ENCODE measurements around the gene FER. TPM values are rescaled to one million over a fixed set of nuclear protein-coding genes. Genes with fewer than 3 reads are reported as not detected.

FER gene
- total and polyA plus RNA-seq, 2 experiments from 2014 or later = 25.9 to 30.7 TPM

GRCh38 chr5:109191153-109191558, 443.5 kb downstream of the FER start:
- DNase-seq (ENCODE audit: low read depth in 1 of 2, low spot score in 1 of 2) = peak in 1 of 2 donors; percentile 70
- no peak for TF ChIP-seq CTCF (IDR thresholded peaks at IDR 0.05; ENCODE audit: low read depth, low read length)
- peaks cover 15% of the 10 kb centered on the region for H3K4me1 ChIP-seq (ENCODE audit: low read depth)
- H3K36me3 ChIP-seq = peaks cover 4% of the 10 kb centered on the region
- H3K4me3 ChIP-seq = no peak overlapping the region
- H3K27ac ChIP-seq = no peak overlapping the region
- no peaks in the 10 kb centered on the region for H3K9me3 ChIP-seq (ENCODE audit: low read depth)
- no peaks in the 10 kb centered on the region for H3K27me3 ChIP-seq

- no peaks in the 10 kb centered on the region for H3K9me3 ChIP-seq (ENCODE audit: low read depth)
- no peak overlapping the region for H3K27ac ChIP-seq
- H3K36me3 ChIP-seq = peaks cover 4% of the 10 kb centered on the region
- H3K4me1 ChIP-seq (ENCODE audit: low read depth) = peaks cover 15% of the 10 kb centered on the region
- H3K4me3 ChIP-seq = no peak overlapping the region
- DNase-seq (ENCODE audit: low read depth in 1 of 2, low spot score in 1 of 2) = no peak
- no peaks in the 10 kb centered on the region for H3K27me3 ChIP-seq
- TF ChIP-seq CTCF (IDR thresholded peaks at IDR 0.05; ENCODE audit: low read depth, low read length) = no peak
Observed at GRCh38 chr5:109192027-109192426, 444.3 kb downstream of the FER start.

DNA sequence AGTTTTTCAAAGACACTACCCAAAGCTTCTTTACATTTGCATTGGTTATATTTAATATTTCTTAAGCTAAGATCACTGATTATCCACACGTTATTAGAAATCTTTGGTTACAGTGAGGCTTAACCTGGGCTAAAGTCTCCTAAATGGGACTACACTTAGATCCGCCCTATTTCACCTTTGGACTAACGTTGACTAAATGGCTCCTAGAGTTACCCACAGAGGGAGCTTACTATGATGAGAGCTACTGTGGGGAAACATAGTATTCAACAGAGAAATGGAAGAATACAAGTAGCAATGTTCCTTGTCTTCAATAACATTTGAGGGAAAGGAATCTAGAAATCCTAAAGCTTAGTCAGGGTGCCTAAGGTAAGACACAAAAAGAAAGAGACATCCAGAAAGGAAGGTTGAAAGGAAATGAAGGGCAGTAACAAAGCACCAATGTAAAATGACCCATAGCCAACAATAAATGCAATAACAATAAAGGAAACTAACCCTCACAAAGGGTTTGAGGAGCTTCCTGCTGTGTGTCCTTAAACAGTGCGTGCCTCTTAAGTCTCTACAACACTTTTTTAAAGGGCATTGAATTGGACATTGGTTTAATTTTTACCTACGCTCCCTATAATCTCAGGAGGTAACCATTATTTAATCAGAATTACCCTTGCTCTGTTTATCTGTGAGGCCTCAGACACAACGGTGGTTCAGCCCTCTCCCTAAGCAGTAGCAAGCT, 445.0 kb downstream of the FER start:
- DNase-seq (ENCODE audit: low read depth in 1 of 2, low spot score in 1 of 2) = no peak
- H3K27me3 ChIP-seq = no peaks in the 10 kb centered on the region
- no peak for TF ChIP-seq CTCF (IDR thresholded peaks at IDR 0.05; ENCODE audit: low read depth, low read length)
- peaks cover under 1% of the 10 kb centered on the region for H3K36me3 ChIP-seq
- H3K27ac ChIP-seq = no peak overlapping the region
- no peaks in the 10 kb centered on the region for H3K9me3 ChIP-seq (ENCODE audit: low read depth)
- peaks cover 15% of the 10 kb centered on the region for H3K4me1 ChIP-seq (ENCODE audit: low read depth)
- no peak overlapping the region for H3K4me3 ChIP-seq

DNA sequence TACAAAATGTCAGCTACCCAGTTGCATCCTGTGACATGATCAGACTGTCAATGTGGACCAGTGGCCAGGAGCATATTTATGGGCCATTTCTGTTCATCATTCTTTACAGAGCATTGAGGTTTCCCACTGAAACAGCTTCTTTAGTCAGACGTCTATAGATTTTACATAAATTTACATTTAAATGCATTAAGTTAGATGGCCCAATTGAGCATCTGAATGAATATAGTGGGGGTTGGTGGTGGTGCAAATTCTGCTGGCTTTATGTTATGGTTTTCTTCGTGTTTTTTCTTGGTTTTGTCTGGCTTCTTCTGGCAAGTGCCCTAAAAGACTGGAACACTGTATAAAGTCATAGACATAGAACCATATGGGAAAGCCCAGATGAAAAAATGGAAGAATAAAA, 448.0 kb downstream of the FER start:
- no peak overlapping the region for H3K27ac ChIP-seq
- H3K36me3 ChIP-seq = no peaks in the 10 kb centered on the region
- no peak for TF ChIP-seq CTCF (IDR thresholded peaks at IDR 0.05; ENCODE audit: low read depth, low read length)
- H3K9me3 ChIP-seq (ENCODE audit: low read depth) = no peaks in the 10 kb centered on the region
- H3K4me3 ChIP-seq = no peak overlapping the region
- no peaks in the 10 kb centered on the region for H3K27me3 ChIP-seq
- H3K4me1 ChIP-seq (ENCODE audit: low read depth) = peaks cover 21% of the 10 kb centered on the region
- no peak for DNase-seq (ENCODE audit: low read depth in 1 of 2, low spot score in 1 of 2)

DNA sequence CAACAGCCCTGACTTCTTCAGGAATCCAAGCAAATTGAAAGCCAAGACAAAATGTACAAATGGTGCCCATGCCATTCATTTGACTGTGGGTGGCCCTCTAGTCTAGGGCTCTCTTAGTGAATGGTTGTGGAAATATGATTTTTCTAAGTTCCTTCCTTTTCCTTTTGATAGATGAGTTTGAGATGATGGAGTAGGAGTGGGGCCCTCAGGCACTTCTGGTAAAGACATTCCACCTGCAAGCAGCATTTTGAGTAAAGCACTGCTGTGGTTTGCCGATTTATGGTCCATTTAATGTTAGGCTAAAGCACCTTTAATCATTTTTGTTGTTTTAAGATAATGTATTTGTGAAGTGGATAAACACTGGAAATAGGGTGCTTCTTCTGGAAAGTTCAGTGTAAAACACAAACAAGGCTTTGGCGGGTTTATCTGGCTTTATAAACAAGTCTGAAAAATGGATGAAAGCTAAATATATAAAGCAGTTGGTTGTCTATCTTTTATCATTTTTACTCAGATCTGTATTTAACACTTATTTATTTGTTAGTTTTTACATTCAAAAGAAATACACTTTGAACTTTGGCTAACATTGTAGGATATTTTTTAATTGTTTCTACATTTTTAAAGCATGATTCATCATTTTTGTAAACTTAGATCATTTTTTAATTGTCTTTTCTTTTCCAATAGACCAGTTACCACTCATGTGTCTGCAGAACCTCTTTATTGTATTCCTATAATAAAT, 448.6 kb downstream of the FER start:
- Histone ChIP-seq H3K4me1 (ENCODE audit: low read depth) (peaks cover 21% of the 10 kb centered on the region), H3K27me3 (no peaks in the 10 kb centered on the region), H3K4me3 (no peak overlapping the region), H3K27ac (no peak overlapping the region), H3K9me3 (ENCODE audit: low read depth) (no peaks in the 10 kb centered on the region), H3K36me3 (no peaks in the 10 kb centered on the region)
- TF ChIP-seq CTCF (IDR thresholded peaks at IDR 0.05; ENCODE audit: low read depth, low read length) = no peak
- no peak for DNase-seq (ENCODE audit: low read depth in 1 of 2, low spot score in 1 of 2)
